HepG2 (cell line): Measurements from ENCODE around the gene LMNA. TPM values are rescaled to one million over a fixed set of nuclear protein-coding genes. Genes with fewer than 3 reads are reported as not detected.

Source experiments
- ATF3 ChIP-seq: sonication (generic); formaldehyde crosslinking; IDR thresholded peaks from 2 replicates; pipeline ENCODE4 v1.4.0; 2020; ENCODE audit warnings: missing genetic modification reagents
- GATAD1 ChIP-seq: IDR thresholded peaks from 2 replicates; pipeline ENCODE4 v1.6.1; 2016; ENCODE audit warnings: missing genetic modification reagents, missing compliant biosample characterization
- HNRNPL ChIP-seq: fragments of 200-400 bp; formaldehyde crosslinking; IDR thresholded peaks from 2 replicates; pipeline ENCODE4 v1.6.1; 2017; ENCODE audit warnings: mild to moderate bottlenecking, low read depth, low read length
- IRF9 ChIP-seq: sonication (generic); formaldehyde crosslinking; IDR thresholded peaks from 2 replicates; pipeline ENCODE4 v1.8.0; 2022; ENCODE audit warnings: missing genetic modification reagents, mild to moderate bottlenecking, borderline replicate concordance
- JARID2 ChIP-seq: sonication (generic); formaldehyde crosslinking; IDR thresholded peaks from 2 replicates; pipeline ENCODE4 v1.8.1; 2023; ENCODE audit warnings: missing genetic modification reagents, inconsistent platforms; ENCODE audit not compliant: insufficient replicate concordance
- KDM4B ChIP-seq: sonication (generic); formaldehyde crosslinking; IDR thresholded peaks from 2 replicates; pipeline ENCODE4 v1.4.0; 2020; ENCODE audit warnings: missing genetic modification reagents
- PRDM4 ChIP-seq: sonication (generic); formaldehyde crosslinking; IDR thresholded peaks from 2 replicates; pipeline ENCODE4 v1.9.0; 2021; ENCODE audit warnings: missing genetic modification reagents, borderline replicate concordance
- RXRB ChIP-seq: IDR thresholded peaks from 2 replicates; pipeline ENCODE4 v1.6.1; 2016; ENCODE audit warnings: borderline replicate concordance, missing genetic modification reagents, missing compliant biosample characterization
- ZC3H4 ChIP-seq: sonication (generic); formaldehyde crosslinking; IDR thresholded peaks from 2 replicates; pipeline ENCODE4 v1.4.0; 2020; ENCODE audit warnings: missing genetic modification reagents, borderline replicate concordance
- ZNF205 ChIP-seq: IDR thresholded peaks from 2 replicates; pipeline ENCODE4 v1.6.1; 2018; ENCODE audit warnings: missing biosample characterization, missing genetic modification reagents
- ZNF570 ChIP-seq: sonication (generic); formaldehyde crosslinking; IDR thresholded peaks from 2 replicates; pipeline ENCODE4 v1.4.0; 2020; ENCODE audit warnings: mild to moderate bottlenecking, missing genetic modification reagents, borderline replicate concordance
- ZNF646 ChIP-seq: sonication (generic); formaldehyde crosslinking; IDR thresholded peaks from 2 replicates; pipeline ENCODE4 v1.9.0; 2021; ENCODE audit warnings: mild to moderate bottlenecking, missing genetic modification reagents
- ZNF687 ChIP-seq: sonication (generic); formaldehyde crosslinking; IDR thresholded peaks from 2 replicates; pipeline ENCODE4 v1.5.1; 2020; ENCODE audit warnings: mild to moderate bottlenecking, missing genetic modification reagents, moderate library complexity
- ZNF790 ChIP-seq: sonication (generic); formaldehyde crosslinking; IDR thresholded peaks from 2 replicates; pipeline ENCODE4 v1.8.0; 2022; ENCODE audit warnings: missing genetic modification reagents, mild to moderate bottlenecking, borderline replicate concordance
- ZSCAN30 ChIP-seq: sonication (generic); formaldehyde crosslinking; IDR thresholded peaks from 2 replicates; pipeline ENCODE4 v1.5.0; 2020; ENCODE audit warnings: mild to moderate bottlenecking, missing genetic modification reagents
- polyA plus RNA-seq, 8 experiments: library from polyadenylated mRNA; depleted of rRNA in 3 of 8; stranded (reverse) in 7 of 8; unstranded in 1 of 8; fragments of >200 nt; fragmentation: Illumina TruSeq in 4 of 8; extraction: Trizol in 4 of 8; gene quantifications; 2 replicates each; pipeline versions ENCODE4 v1.2.1 to v1.2.3, GENCODE V29; 2011 to 2016; ENCODE audit warnings: low read depth in 4 of 8, missing spikeins in 1 of 8, mixed read lengths in 1 of 8; ENCODE audit not compliant: insufficient read depth in 1 of 8
- total RNA-seq, 5 experiments: library from RNA; depleted of rRNA; stranded (reverse); fragments of >200 nt; fragmentation: Illumina TruSeq; extraction: Trizol; gene quantifications; 2 replicates each; pipeline ENCODE4 v1.2.3, GENCODE V29; 2016; ENCODE audit warnings: low read depth in 1 of 5

Gene LMNA
- total and polyA plus RNA-seq, 2 of the 13 experiments (the other 11 are each of a cell fraction or from before 2014, with no cell fraction given), result 107 to 225 TPM

- TF ChIP-seq JARID2 (CRISPR knock-in tag) (no peak), ZNF205 (CRISPR knock-in tag) (no peak), GATAD1 (CRISPR knock-in tag) (0 out of 2 replicates have a peak, but pooled peaks have one; percentile 14), ATF3 (no peak), KDM4B (CRISPR knock-in tag) (0 out of 2 replicates have a peak, but pooled peaks have one; percentile 36), ZNF790 (no peak), ZNF570 (CRISPR knock-in tag) (no peak), ZNF687 (CRISPR knock-in tag) (peak; percentile 71), IRF9 (CRISPR knock-in tag) (no peak), HNRNPL (no peak), ZSCAN30 (CRISPR knock-in tag) (no peak), PRDM4 (CRISPR knock-in tag) (no peak), ZNF646 (no peak), RXRB (CRISPR knock-in tag) (0 out of 2 replicates have a peak, but pooled peaks have one; percentile 18), ZC3H4 (CRISPR knock-in tag) (no peak)
Observed at GRCh38 chr1:156090840-156091188, 23.7 kb upstream of the LMNA start (continued).
